Activated CD4-positive, alpha-beta T cell treated with anti-CD3 and anti-CD28 coated beads for 36 hours (primary cell): ENCODE results near the gene TMED9. TPM values are rescaled to one million over a fixed set of nuclear protein-coding genes. Genes with fewer than 3 reads are reported as not detected.

ENCODE experiments used
- ATAC-seq: fragments of 200-7000 bp; cut with Tn5 transposase; one replicate; pipeline ENCODE4 v1.10.0; 2021; ENCODE audit warnings: mild to moderate bottlenecking, moderate library complexity
- CTCF ChIA-PET: fragments of 350-600 bp; sonication (Branson Sonifier 250); formaldehyde crosslinking; loops from one replicate; lab custom pipeline; 2021; ENCODE audit warnings: antibody characterized with exemption; lab: Charles Lee
- POLR2A ChIA-PET: fragments of 350-600 bp; sonication (Branson Sonifier 250); formaldehyde crosslinking; loops from one replicate; lab custom pipeline; 2021; ENCODE audit warnings: antibody characterized with exemption, inconsistent platforms; lab: Charles Lee
- DNase-seq: peaks from one replicate; pipeline ENCODE4 v3.0.0-alpha.2; 2020
- H3K27ac Mint-ChIP-seq: one replicate; pipeline ENCODE4 v1.8.0; 2021; ENCODE audit warnings: mixed read lengths
- H3K27me3 Mint-ChIP-seq: one replicate; pipeline ENCODE4 v1.8.0; 2021; ENCODE audit warnings: mixed read lengths
- H3K36me3 Mint-ChIP-seq: one replicate; pipeline ENCODE4 v1.8.0; 2021; ENCODE audit warnings: low read depth, mixed read lengths
- H3K4me1 Mint-ChIP-seq: one replicate; pipeline ENCODE4 v1.8.0; 2021; ENCODE audit warnings: mixed read lengths
- H3K4me3 Mint-ChIP-seq: one replicate; pipeline ENCODE4 v1.8.0; 2021; ENCODE audit warnings: mild to moderate bottlenecking, moderate library complexity, mixed read lengths
- H3K9me3 Mint-ChIP-seq: one replicate; pipeline ENCODE4 v1.8.0; 2021; ENCODE audit warnings: low read depth, mixed read lengths
- intact Hi-C, 2 experiments: fragments of 100-400 bp; cut with DNase I in 1 of 2; cut with micrococcal nuclease in 1 of 2; formaldehyde crosslinking; loops; one replicate each; pipeline versions ENCODE4 v1.14.2 to v1.15.1; 2022 to 2024; cut with DNase I, micrococcal nuclease
- total RNA-seq, 2 experiments: library from RNA; stranded (reverse); gene quantifications; one replicate each; pipeline ENCODE4 v1.2.3, GENCODE V29; 2021

TMED9 gene
- total RNA-seq = 100 to 1,000 TPM in 1 of 2 experiments, 10 to 100 TPM in 1; 83.2 to 109 TPM

GRCh38 chr5:177592010-177592834 lies at the start of gene TMED9:
TSS of gene TMED9 (plus strand) at chr5:177592203. CDS start at chr5:177592215, 12 bp downstream.
- Mint-ChIP-seq H3K27me3 (peaks cover 5% of the 10 kb centered on the region), H3K4me3 (peak within 1 kb of the TSS; percentile 98), H3K9me3 (no peaks in the 10 kb centered on the region), H3K4me1 (peaks cover 29% of the 10 kb centered on the region), H3K36me3 (peaks cover 42% of the 10 kb centered on the region), H3K27ac (peak within 1 kb of the TSS; percentile 99)
- ChIA-PET CTCF (interaction anchor here (0.6 to 1.9 kb wide), 6 partner anchors 15 to 556 kb away, joined by 3 to 6 read pairs (median 4); no protein-coding TSS in a partner anchor), POLR2A (no interaction called here)
- ATAC-seq (peak; percentile 97), DNase-seq (peak; percentile 94)
- intact Hi-C loops = loop anchor here (1.0 to 10.0 kb wide), 9 partner anchors 8 to 613 kb away; partner anchors contain the start of genes FAM193B (in 2 of the 2), B4GALT7 (in 1 of the 2), GRK6 (in 1 of the 2) and HNRNPAB (in 1 of the 2)

GRCh38 chr5:177542816-177543465 lies 49.1 kb upstream of the TMED9 start:
- CTCF ChIA-PET = interaction anchor here (1.0 kb wide), 1 partner anchor 13 kb away, joined by 3 read pairs; no protein-coding TSS in a partner anchor
- Mint-ChIP-seq H3K4me1 (peaks cover 18% of the 10 kb centered on the region), H3K9me3 (no peaks in the 10 kb centered on the region), H3K27me3 (no peaks in the 10 kb centered on the region), H3K4me3 (no peak overlapping the region), H3K36me3 (peaks cover 13% of the 10 kb centered on the region), H3K27ac (no peak overlapping the region)
- DNase-seq (no peak), ATAC-seq (no peak)
- POLR2A ChIA-PET = no interaction called here
- intact Hi-C loops = no loop called here

GRCh38 chr5:177545487-177546257 lies 46.3 kb upstream of the TMED9 start:
- DNase-seq (no peak), ATAC-seq (no peak)
- H3K9me3 Mint-ChIP-seq = no peaks in the 10 kb centered on the region
- peak overlapping the region; percentile 28 for H3K27ac Mint-ChIP-seq
- intact Hi-C loops = no loop called here
- no peaks in the 10 kb centered on the region for H3K27me3 Mint-ChIP-seq
- CTCF ChIA-PET = interaction anchor here (0.7 to 2.3 kb wide), 7 partner anchors 8 to 44 kb away, joined by 3 to 7 read pairs (median 4); no protein-coding TSS in a partner anchor
- peaks cover 22% of the 10 kb centered on the region for H3K4me1 Mint-ChIP-seq
- peaks cover 10% of the 10 kb centered on the region for H3K36me3 Mint-ChIP-seq
- H3K4me3 Mint-ChIP-seq = no peak overlapping the region
- POLR2A ChIA-PET = no interaction called here

- ChIA-PET POLR2A (no interaction called here), CTCF (interaction anchor here (0.7 to 2.3 kb wide), 5 partner anchors 9 to 91 kb away, joined by 3 to 7 read pairs (median 5); no protein-coding TSS in a partner anchor)
- peak; percentile 69 for ATAC-seq
- Mint-ChIP-seq H3K4me1 (peaks cover 19% of the 10 kb centered on the region), H3K9me3 (no peaks in the 10 kb centered on the region), H3K27me3 (no peaks in the 10 kb centered on the region), H3K27ac (peak overlapping the region; percentile 32), H3K36me3 (peaks cover 10% of the 10 kb centered on the region), H3K4me3 (no peak overlapping the region)
- DNase-seq = no peak
- intact Hi-C loops = no loop called here
Observed at GRCh38 chr5:177546258-177546741, 45.7 kb upstream of the TMED9 start.

GRCh38 chr5:177547736-177548135 lies 44.3 kb upstream of the TMED9 start:
- DNase-seq (no peak), ATAC-seq (no peak)
- H3K4me3 Mint-ChIP-seq = no peak overlapping the region
- no peak overlapping the region for H3K27ac Mint-ChIP-seq
- ChIA-PET CTCF (no interaction called here), POLR2A (no interaction called here)
- intact Hi-C loops = no loop called here
- H3K9me3 Mint-ChIP-seq = no peaks in the 10 kb centered on the region
- peaks cover 11% of the 10 kb centered on the region for H3K36me3 Mint-ChIP-seq
- H3K27me3 Mint-ChIP-seq = no peaks in the 10 kb centered on the region
- H3K4me1 Mint-ChIP-seq = peaks cover 28% of the 10 kb centered on the region

GRCh38 chr5:177548495-177548894 lies 43.5 kb upstream of the TMED9 start:
- H3K4me3 Mint-ChIP-seq = no peak overlapping the region
- no peaks in the 10 kb centered on the region for H3K9me3 Mint-ChIP-seq
- no peak for DNase-seq
- ChIA-PET POLR2A (no interaction called here), CTCF (no interaction called here)
- H3K4me1 Mint-ChIP-seq = peaks cover 35% of the 10 kb centered on the region
- no peak overlapping the region for H3K27ac Mint-ChIP-seq
- no peak for ATAC-seq
- no peaks in the 10 kb centered on the region for H3K27me3 Mint-ChIP-seq
- H3K36me3 Mint-ChIP-seq = peaks cover 16% of the 10 kb centered on the region
- intact Hi-C loops = no loop called here

- Mint-ChIP-seq H3K4me1 (peaks cover 40% of the 10 kb centered on the region), H3K27me3 (no peaks in the 10 kb centered on the region), H3K36me3 (peaks cover 16% of the 10 kb centered on the region), H3K27ac (no peak overlapping the region), H3K9me3 (no peaks in the 10 kb centered on the region), H3K4me3 (no peak overlapping the region)
- ChIA-PET POLR2A (no interaction called here), CTCF (interaction anchor here (0.6 to 1.3 kb wide), 2 partner anchors 49 to 677 kb away, joined by 3 read pairs; no protein-coding TSS in a partner anchor)
- intact Hi-C loops = loop anchor here in 1 of 2 experiments (10.0 kb wide), 1 partner anchor 545 kb away; the partner anchor contains the start of gene UIMC1
- DNase-seq = no peak
- no peak for ATAC-seq
Observed at GRCh38 chr5:177550122-177550521, 41.9 kb upstream of the TMED9 start.

GRCh38 chr5:177552839-177553455 lies 39.1 kb upstream of the TMED9 start:
- DNase-seq (no peak), ATAC-seq (no peak)
- H3K27me3 Mint-ChIP-seq = no peaks in the 10 kb centered on the region
- H3K4me1 Mint-ChIP-seq = peaks cover 25% of the 10 kb centered on the region
- intact Hi-C loops = loop anchor here in 1 of 2 experiments (10.0 kb wide), 1 partner anchor 548 kb away; the partner anchor contains the start of gene UIMC1
- ChIA-PET CTCF (interaction anchor here (1.0 kb wide), 2 partner anchors 17 to 29 kb away, joined by 3 to 4 read pairs; no protein-coding TSS in a partner anchor), POLR2A (no interaction called here)
- H3K9me3 Mint-ChIP-seq = no peaks in the 10 kb centered on the region
- H3K4me3 Mint-ChIP-seq = peak overlapping the region; percentile 80
- peak overlapping the region; percentile 38 for H3K27ac Mint-ChIP-seq
- H3K36me3 Mint-ChIP-seq = peaks cover 13% of the 10 kb centered on the region

- Mint-ChIP-seq H3K36me3 (peaks cover 13% of the 10 kb centered on the region), H3K4me1 (peaks cover 25% of the 10 kb centered on the region), H3K27ac (peak overlapping the region; percentile 42), H3K9me3 (no peaks in the 10 kb centered on the region), H3K4me3 (peak overlapping the region; percentile 80), H3K27me3 (no peaks in the 10 kb centered on the region)
- ChIA-PET POLR2A (no interaction called here), CTCF (interaction anchor here (1.0 kb wide), 2 partner anchors 16 to 30 kb away, joined by 3 to 4 read pairs; no protein-coding TSS in a partner anchor)
- intact Hi-C loops = loop anchor here (1.0 to 10.0 kb wide), 6 partner anchors 37 to 549 kb away; partner anchors contain the start of genes TMED9 (in 2 of the 2), B4GALT7 (in 1 of the 2), DDX41 (in 1 of the 2) and LMAN2 (in 1 of the 2)
- DNase-seq (peak; percentile 66), ATAC-seq (peak; percentile 45)
Observed at GRCh38 chr5:177553671-177554429, 38.2 kb upstream of the TMED9 start.
